Body of pancreas (tissue), 4 donors: ENCODE data around the gene FGF6.

ENCODE experiments used
- POLR2A ChIP-seq, 3 donors: fragments of 450-650 bp; IDR thresholded peaks; one replicate each; pipeline ENCODE4 v1.6.1; 2016; ENCODE audit warnings: antibody characterized with exemption in 3 of 3, mild to moderate bottlenecking in 2 of 3
- TF ChIP-seq, protein P1 (sequence below), 7 experiments: fragments of 450-650 bp in 4 of 7; fragments of 200-600 bp in 3 of 7; sonication (generic) in 3 of 7; IDR thresholded peaks; one replicate each; pipeline ENCODE4 v1.5.1; 2016 to 2019; ENCODE audit warnings: antibody characterized with exemption in 7 of 7

DNA sequence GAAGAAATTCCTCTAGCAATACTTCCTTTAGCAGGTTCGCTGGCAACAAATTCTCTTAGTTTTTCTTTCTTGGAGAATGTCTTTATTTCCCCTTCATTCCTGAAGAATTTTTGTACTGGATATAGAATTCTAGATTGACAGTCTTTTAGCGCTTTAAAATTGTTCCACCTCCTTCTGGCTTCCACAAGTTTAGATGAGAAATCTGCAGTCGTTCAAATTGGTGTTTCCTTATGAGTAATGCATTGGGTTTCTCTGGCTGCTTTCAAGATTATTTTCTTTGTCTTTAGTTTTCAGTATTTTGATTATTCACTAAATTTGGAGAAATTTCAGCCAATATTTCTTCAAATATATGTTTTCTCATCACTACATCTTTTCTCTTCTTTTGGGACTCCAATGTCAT is 33.3 kb upstream of the FGF6 start:
- TF ChIP-seq, protein P1, sequence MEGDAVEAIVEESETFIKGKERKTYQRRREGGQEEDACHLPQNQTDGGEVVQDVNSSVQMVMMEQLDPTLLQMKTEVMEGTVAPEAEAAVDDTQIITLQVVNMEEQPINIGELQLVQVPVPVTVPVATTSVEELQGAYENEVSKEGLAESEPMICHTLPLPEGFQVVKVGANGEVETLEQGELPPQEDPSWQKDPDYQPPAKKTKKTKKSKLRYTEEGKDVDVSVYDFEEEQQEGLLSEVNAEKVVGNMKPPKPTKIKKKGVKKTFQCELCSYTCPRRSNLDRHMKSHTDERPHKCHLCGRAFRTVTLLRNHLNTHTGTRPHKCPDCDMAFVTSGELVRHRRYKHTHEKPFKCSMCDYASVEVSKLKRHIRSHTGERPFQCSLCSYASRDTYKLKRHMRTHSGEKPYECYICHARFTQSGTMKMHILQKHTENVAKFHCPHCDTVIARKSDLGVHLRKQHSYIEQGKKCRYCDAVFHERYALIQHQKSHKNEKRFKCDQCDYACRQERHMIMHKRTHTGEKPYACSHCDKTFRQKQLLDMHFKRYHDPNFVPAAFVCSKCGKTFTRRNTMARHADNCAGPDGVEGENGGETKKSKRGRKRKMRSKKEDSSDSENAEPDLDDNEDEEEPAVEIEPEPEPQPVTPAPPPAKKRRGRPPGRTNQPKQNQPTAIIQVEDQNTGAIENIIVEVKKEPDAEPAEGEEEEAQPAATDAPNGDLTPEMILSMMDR (IDR thresholded peaks at IDR 0.05): no peak
- no peak for TF ChIP-seq POLR2A (IDR thresholded peaks at IDR 0.05)
